DMS79 (cell line): Measurements from ENCODE around the gene PRRG2.

ENCODE experiments used
- DNase-seq: peaks from one replicate; lab custom pipeline; 2025; lab: John Stamatoyannopoulos, UW

Gene PRRG2

GRCh38 chr19:49581007-49581508 is at the start of gene PRRG2:
PRRG2 (plus strand) TSS chr19:49581316; CDS start chr19:49583220, 1,904 bp downstream.
- DNase-seq, result no peak

GRCh38 chr19:49533551-49534488 is 47.3 kb upstream of the PRRG2 start:
- no peak for DNase-seq

DNA sequence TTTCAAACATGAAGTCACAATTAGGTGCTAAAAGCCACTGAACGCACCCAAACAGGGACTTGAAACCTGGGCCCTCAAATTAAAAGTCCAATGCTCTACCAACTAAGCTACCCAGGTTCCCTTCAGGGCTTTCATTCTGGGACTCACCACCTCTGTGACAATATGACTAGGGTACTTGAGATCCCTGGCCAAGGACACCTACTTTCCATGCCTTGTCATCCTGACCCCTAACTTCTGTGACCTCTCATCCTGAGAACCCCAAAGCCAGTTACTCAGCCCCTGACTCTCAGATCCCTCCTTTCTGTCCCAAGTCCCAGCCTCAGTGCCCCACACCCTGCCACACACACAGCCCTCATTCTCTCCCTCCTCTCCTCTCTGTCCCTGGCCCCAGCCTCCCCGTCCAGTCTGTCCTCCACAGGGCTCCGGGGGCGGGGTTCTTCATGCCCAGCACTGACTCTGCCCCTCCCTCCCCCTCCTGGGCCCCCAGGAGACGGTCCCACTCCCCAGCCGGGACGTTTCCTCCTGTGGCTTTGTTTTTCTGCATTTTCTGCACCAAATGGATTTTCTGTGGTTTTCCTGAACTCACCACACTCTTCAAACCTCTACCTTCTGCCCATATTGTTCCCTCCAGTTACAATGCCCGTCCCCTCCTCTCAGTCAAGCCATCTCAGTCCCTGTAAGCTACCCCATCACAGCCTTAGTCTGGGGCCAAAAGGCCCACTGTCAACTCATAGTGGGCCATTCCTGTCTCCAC is 46.3 kb upstream of the PRRG2 start:
- no peak for DNase-seq

- no peak for DNase-seq
These were observed 44.1 kb upstream of the PRRG2 start for GRCh38 chr19:49536921-49537462.

DNA sequence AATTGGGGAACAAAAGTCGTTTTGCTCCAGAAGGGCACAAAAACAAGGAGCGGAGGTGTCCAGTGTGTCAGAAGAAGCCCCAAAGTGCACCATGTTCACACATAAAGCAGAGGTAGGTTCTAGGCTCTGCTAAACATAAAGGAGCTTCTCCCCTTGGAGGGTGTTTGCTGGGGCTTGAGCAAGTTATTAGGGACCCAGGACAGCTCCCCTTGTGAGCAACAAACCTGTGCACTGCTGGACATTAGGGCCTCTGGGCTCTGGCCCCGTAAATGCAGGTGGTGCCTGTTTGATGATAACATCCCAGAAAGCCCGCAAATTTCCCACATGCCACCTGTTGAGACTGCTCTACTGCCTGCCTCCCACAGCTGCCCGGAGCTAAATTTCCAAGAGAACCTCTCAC is 42.5 kb upstream of the PRRG2 start:
- DNase-seq, result no peak

DNA sequence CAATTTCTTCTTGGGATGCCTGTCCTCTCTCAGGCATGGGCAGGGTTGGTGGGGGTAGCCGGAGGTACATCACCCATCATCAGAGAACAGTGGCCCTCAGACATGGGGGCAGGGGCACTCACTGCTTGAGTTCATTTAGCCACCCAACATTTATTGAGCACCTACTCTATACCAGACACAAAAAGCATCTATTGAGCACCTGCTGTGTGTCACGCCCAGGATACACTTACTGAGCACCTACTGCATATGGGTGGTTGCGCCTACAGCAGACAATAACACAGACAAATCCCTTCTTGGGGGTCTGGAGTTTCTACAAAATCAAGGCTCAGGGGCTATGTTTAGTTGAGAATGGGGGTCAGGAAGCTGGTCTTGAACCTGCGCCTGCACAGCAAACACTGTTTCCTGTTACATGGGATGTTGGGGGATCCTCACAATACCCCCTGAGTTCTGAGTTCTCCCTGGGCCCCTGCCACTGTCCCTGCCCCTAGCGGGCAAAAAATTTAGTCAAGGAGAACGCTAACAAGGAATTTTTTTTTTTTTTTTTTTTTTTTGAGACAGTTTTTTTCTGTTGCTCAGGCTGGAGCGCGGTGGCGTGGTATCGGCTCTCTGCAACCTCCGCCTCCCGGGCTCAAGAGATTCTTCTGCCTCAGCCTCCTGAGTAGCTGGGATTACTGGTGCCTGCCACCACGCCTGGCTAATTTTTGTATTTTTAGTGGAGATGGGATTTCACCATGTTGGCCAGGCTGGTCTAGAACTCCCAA is 41.7 kb upstream of the PRRG2 start:
- no peak for DNase-seq

- DNase-seq, result no peak
These were observed 39.2 kb upstream of the PRRG2 start for GRCh38 chr19:49541914-49542313.

DNA sequence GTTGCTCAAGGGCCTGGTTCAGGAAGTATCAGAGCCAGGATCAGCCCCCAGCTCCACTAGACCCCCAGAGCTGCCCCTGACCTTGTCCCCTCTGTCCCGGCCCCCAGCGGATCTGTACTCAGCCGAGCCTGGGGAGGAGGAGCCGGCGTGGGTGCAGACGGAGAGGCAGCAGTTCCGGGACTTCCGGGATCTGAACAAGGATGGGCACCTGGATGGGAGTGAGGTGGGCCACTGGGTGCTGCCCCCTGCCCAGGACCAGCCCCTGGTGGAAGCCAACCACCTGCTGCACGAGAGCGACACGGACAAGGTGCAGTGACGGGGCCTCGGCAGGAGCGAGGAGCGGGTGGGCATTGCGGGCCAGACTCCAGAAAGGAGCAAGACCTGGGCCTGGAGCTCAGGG is 38.7 kb upstream of the PRRG2 start:
- DNase-seq, result no peak

DNA sequence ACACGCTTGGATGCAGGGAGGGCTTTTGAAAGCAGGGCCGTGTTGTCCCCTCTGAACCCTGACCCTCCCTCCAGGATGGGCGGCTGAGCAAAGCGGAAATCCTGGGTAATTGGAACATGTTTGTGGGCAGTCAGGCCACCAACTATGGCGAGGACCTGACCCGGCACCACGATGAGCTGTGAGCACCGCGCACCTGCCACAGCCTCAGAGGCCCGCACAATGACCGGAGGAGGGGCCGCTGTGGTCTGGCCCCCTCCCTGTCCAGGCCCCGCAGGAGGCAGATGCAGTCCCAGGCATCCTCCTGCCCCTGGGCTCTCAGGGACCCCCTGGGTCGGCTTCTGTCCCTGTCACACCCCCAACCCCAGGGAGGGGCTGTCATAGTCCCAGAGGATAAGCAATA is 38.1 kb upstream of the PRRG2 start:
- no peak for DNase-seq

- no peak for DNase-seq
These were observed 37.0 kb upstream of the PRRG2 start for GRCh38 chr19:49544154-49544553.

DNA sequence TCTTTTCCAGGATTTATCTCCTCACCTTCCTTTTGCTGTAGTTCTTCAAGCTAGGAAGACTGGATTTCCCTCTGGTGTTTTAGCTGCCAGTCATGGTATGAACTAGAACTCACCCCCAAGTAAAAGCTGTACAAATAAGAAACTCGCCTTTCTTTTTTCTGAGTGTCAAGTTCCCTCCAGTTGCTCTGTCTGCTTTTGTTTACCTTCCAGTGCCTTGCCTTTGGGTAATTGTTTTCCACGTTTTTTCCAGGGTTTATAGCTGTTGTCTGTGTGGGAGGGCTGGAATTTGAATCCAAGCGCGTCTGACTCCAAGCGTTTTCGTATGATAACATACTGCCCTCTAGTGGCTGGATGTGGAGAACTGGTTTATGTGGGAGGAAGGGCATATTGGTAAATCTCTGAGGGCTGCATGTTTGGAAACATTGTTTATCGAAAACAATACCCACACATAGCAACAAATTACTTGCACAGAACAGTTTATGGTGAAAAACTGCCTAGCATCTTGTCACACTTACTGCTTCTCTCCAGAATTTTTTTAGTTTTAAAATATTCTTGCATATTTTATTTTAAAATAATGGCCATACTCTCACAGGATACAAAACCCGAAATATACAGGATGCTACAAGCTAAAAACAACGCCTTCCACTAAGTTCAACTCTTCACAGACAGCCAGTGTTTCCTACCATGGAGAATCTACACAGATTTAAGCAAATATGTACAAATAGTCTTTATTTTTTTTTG is 34.1 kb upstream of the PRRG2 start:
- DNase-seq, result peak; percentile 80

- DNase-seq, result no peak
These were observed 32.1 kb upstream of the PRRG2 start for GRCh38 chr19:49549045-49549444.

DNA sequence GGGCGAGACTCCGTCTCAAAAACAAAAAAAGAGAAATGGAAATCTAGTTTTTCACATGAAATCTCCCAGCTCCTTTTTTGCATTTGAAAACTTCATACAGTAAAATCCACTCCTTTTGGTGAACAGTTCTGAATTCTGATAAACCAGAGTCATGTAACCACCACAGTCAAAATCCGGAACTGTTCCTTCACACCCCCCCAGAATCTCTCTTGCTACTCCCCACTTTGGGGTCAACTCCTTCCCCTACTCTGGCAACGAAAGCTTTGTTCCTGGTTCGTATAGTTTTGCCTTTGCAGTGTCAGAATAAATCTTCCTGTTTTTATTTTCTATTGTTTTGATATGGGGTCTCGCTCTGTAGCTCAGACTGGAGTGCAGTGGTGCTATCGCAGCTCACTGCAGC is 29.6 kb upstream of the PRRG2 start:
- DNase-seq, result no peak

GRCh38 chr19:49552749-49553148 is 28.4 kb upstream of the PRRG2 start:
- DNase-seq, result no peak

- no peak for DNase-seq
These were observed 27.5 kb upstream of the PRRG2 start for GRCh38 chr19:49553451-49554271.

- DNase-seq, result no peak
These were observed 26.4 kb upstream of the PRRG2 start for GRCh38 chr19:49554701-49555181.

DNA sequence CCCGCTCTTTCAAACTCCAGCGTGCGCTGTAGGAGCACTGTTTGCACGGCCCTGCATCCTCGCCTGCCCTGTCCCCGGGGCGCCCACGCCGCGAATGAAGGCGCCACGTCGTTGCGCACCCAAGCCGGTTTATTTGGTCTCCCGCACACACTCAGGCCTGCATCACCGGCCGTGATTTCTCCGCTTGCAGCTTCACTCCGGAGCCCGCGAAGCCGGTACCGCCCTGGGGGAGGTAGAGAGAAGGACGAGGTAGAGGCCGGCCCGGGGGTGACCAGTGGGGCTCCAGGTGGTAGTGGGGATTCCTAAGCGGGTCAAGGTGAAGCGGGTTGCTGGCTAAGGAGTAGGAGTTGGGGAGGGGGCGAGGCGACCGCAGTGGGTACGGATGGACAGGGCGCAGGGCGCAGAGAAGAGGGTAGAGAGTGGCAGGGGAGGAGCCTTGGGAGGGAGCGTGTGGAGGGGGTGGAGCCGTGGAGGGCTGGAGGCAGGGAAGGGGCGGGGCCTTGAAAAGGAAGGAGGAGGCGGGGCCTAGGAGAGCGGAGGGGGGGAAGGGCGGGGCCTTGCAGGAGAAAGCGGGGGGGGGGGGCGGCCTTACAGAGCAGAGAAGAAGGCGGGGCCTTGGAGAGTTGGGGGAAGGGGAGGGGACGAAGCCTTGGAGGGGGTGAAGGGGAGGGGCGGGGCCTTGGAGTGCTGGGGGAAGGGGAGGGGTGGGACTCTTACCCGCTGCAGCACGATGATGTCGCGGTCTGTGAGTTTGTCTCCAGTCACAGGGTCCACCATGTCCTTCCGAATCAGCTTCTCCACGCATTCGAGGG is 25.3 kb upstream of the PRRG2 start:
- DNase-seq, result no peak

DNA sequence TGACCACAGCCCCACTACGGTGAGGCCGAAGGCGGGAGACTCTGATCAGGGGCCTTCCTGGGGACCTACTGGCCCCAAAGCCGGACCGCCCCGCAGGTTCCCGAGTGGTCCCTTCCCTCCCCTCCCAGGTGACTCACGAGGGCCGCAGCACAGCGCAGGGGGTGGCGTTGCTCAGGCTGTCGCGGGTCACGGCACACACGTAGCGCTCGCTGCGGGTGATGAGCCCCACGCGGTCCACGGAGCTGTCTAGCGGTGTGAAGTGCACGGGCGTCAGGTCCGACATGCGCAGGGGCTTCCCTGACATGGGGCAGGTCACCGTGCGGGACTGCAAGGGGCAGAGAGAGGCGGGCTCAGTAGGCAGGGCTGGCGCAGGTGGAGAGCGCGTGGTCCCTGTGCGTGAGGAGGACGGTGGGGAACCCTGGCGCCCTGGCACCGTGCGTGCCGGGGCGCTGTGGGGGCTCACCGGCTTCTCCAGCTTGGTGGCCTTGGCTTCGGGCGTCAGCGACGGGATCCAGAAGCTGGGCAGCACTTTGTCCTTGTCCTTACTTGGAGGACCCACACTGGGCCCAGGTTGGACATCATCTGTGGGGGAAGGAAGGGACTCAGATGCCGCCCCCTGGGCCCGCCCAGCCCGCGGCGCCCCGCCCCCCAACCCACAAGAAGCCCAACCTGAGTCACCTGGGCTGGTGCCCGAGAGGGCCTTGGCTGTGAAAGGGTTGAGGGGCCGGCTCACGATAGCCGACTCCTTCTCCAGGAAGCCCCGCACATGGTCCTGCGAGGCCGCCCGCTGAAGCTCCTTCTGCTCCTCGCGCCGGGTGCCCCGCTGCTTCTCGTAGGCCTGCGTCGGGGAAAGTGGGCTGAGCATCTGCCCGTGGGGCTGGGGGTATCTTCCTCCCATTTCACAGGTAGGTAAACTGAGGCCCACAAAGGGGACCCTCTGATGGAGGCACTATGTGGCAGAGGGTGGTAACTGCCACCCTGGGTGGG is 24.4 kb upstream of the PRRG2 start:
- DNase-seq, result no peak
